ENCODE measurements around the gene ARHGAP1.

ARHGAP1 gene

GRCh38 chr11:46677991-46678740 is 22.3 kb downstream of the ARHGAP1 start:
- TF ChIP-seq FOXP2 (optimal IDR thresholded peaks at IDR 0.05; ENCODE audit: borderline replicate concordance, extremely low read depth, extremely low read length, insufficient read depth) (no peak), REST (IDR thresholded peaks at IDR 0.05; ENCODE audit: insufficient read depth in 1 of 2, low read depth in 2 of 2, low read length in 2 of 2) (no peak), SIN3A (IDR thresholded peaks at IDR 0.05; ENCODE audit: borderline replicate concordance, insufficient read depth, low read length) (no peak), TAF1 (IDR thresholded peaks at IDR 0.05; ENCODE audit: borderline replicate concordance, insufficient read depth, low read length) (no peak), POLR2AphosphoS5 (IDR thresholded peaks at IDR 0.05; ENCODE audit: low read depth, low read length) (no peak)

DNA sequence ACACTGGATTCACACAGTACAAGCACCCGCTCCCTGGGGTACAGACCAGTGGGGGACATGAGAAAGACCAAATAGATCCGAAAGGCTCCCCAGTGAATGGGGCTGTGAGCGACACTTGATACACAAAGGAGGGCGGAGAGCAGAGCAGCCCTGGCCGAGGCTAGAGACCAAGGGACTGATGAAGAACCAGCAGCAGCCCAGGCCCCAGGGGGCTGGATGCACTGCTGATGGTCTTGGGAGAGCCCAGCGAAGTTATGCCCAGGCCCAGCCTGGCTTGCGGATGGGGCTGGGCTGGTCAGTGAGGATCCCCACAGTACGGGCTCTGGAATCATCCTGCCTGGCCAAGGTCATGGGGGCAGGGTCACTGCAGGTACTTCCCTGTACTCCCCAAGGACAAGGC is 23.2 kb downstream of the ARHGAP1 start:
- TF ChIP-seq FOXP2 (optimal IDR thresholded peaks at IDR 0.05; ENCODE audit: borderline replicate concordance, extremely low read depth, extremely low read length, insufficient read depth) (no peak), REST (IDR thresholded peaks at IDR 0.05; ENCODE audit: insufficient read depth in 1 of 2, low read depth in 2 of 2, low read length in 2 of 2) (no peak), POLR2AphosphoS5 (IDR thresholded peaks at IDR 0.05; ENCODE audit: low read depth, low read length) (no peak), TAF1 (IDR thresholded peaks at IDR 0.05; ENCODE audit: borderline replicate concordance, insufficient read depth, low read length) (no peak), SIN3A (IDR thresholded peaks at IDR 0.05; ENCODE audit: borderline replicate concordance, insufficient read depth, low read length) (no peak)

- TF ChIP-seq POLR2AphosphoS5 (IDR thresholded peaks at IDR 0.05; ENCODE audit: low read depth, low read length) (no peak), FOXP2 (optimal IDR thresholded peaks at IDR 0.05; ENCODE audit: borderline replicate concordance, extremely low read depth, extremely low read length, insufficient read depth) (no peak), REST (IDR thresholded peaks at IDR 0.05; ENCODE audit: insufficient read depth in 1 of 2, low read depth in 2 of 2, low read length in 2 of 2) (no peak), SIN3A (IDR thresholded peaks at IDR 0.05; ENCODE audit: borderline replicate concordance, insufficient read depth, low read length) (no peak), TAF1 (IDR thresholded peaks at IDR 0.05; ENCODE audit: borderline replicate concordance, insufficient read depth, low read length) (no peak)
Measured at GRCh38 chr11:46676436-46677158, 23.8 kb downstream of the ARHGAP1 start.

GRCh38 chr11:46675949-46676348 is 24.5 kb downstream of the ARHGAP1 start:
- TF ChIP-seq FOXP2 (optimal IDR thresholded peaks at IDR 0.05; ENCODE audit: borderline replicate concordance, extremely low read depth, extremely low read length, insufficient read depth) (no peak), POLR2AphosphoS5 (IDR thresholded peaks at IDR 0.05; ENCODE audit: low read depth, low read length) (no peak), REST (IDR thresholded peaks at IDR 0.05; ENCODE audit: insufficient read depth in 1 of 2, low read depth in 2 of 2, low read length in 2 of 2) (no peak), TAF1 (IDR thresholded peaks at IDR 0.05; ENCODE audit: borderline replicate concordance, insufficient read depth, low read length) (no peak), SIN3A (IDR thresholded peaks at IDR 0.05; ENCODE audit: borderline replicate concordance, insufficient read depth, low read length) (no peak)
